HCT116 (cell line): ENCODE measurements around the gene IL31RA. TPM values are rescaled to one million over a fixed set of nuclear protein-coding genes. Genes with fewer than 3 reads are reported as not detected.

Experiments
- ATAC-seq: fragments of 200-7000 bp; cut with Tn5 transposase; 2 replicates; pipeline ENCODE4 v1.9.1; 2020; ENCODE audit warnings: mild to moderate bottlenecking, moderate library complexity
- BruUV-seq: library from RNA; stranded (reverse); fragments of 400-500 nt; replicated peaks from 2 replicates; lab custom pipeline; 2021; lab: Mats Ljungman, UMichigan
- CTCF ChIA-PET: fragments of 300-600 bp; sonication (Branson Sonifier 250); formaldehyde crosslinking; loops from one replicate; lab custom pipeline; 2021; ENCODE audit warnings: antibody characterized with exemption; lab: Charles Lee
- POLR2A ChIA-PET: fragments of 300-600, 350-600 bp; sonication (Branson Sonifier 250); formaldehyde crosslinking; loops from one replicate; lab custom pipeline; 2021; ENCODE audit warnings: antibody characterized with exemption; lab: Charles Lee
- RAD21 ChIA-PET, 2 experiments: fragments of 300-600 bp; sonication (Branson Sonifier 250); formaldehyde crosslinking; loops; one replicate each; lab custom pipeline; 2023; ENCODE audit warnings: low total read pairs in 2 of 2; ENCODE audit not compliant: uncharacterized antibody in 2 of 2, unreplicated experiment in 2 of 2, low non-redundant PET in 1 of 2; lab: Charles Lee
- DNase-seq: peaks from one replicate; pipeline ENCODE4 v3.0.0-alpha.2; 2010; ENCODE audit warnings: low read depth, low spot score
- H2AFZ ChIP-seq: fragments of 200-600 bp; shearing (Covaris generic), sonication (generic); 2 replicates; pipeline ENCODE4 v1.6.1; 2017; ENCODE audit warnings: low read depth, mixed run types, mixed read lengths, antibody characterized with exemption, low read length; ENCODE audit not compliant: poor library complexity, severe bottlenecking
- H3K27ac ChIP-seq: 2 replicates; pipeline ENCODE4 v1.5.1; 2012; ENCODE audit warnings: low read depth, low read length
- H3K27me3 ChIP-seq: fragments of 200-600 bp; sonication (generic); 2 replicates; pipeline ENCODE4 v1.6.1; 2016; ENCODE audit warnings: mixed run types, low read length, mixed read lengths; ENCODE audit not compliant: insufficient read depth
- H3K36me3 ChIP-seq, 2 experiments: fragments of 200-500 bp in 1 of 2; fragments of 200-600 bp in 1 of 2; sonication (Bioruptor generic) in 1 of 2; sonication (generic) in 1 of 2; 2 replicates each; pipeline versions ENCODE4 v1.5.1 to v1.6.1; 2014 to 2016; ENCODE audit warnings: low read length in 2 of 2, inconsistent platforms in 1 of 2, mixed read lengths in 1 of 2, mixed run types in 1 of 2; ENCODE audit not compliant: insufficient read depth in 2 of 2, control insufficient read depth in 1 of 2
- H3K4me1 ChIP-seq, 2 experiments: fragments of 200-600 bp in 1 of 2; sonication (generic) in 1 of 2; 2 replicates each; pipeline versions ENCODE4 v1.5.1 to v1.6.1; 2012 to 2017; ENCODE audit warnings: low read length in 2 of 2, inconsistent platforms in 1 of 2, mild to moderate bottlenecking in 1 of 2, mixed read lengths in 1 of 2, mixed run types in 1 of 2, moderate library complexity in 1 of 2; ENCODE audit not compliant: insufficient read depth in 2 of 2, control insufficient read depth in 1 of 2
- H3K4me2 ChIP-seq: fragments of 200-600 bp; sonication (generic); 2 replicates; pipeline ENCODE4 v1.6.1; 2017; ENCODE audit warnings: mixed run types, low read length, mixed read lengths
- H3K4me3 ChIP-seq, 2 experiments: fragments of 200-600 bp in 1 of 2; sonication (generic) in 1 of 2; replicated peaks in 1 of 2; 2 replicates each; pipeline ENCODE4 v1.5.1; 2011 to 2016; ENCODE audit warnings: low read length in 2 of 2, control low read depth in 1 of 2, low read depth in 1 of 2, mild to moderate bottlenecking in 1 of 2, mixed read lengths in 1 of 2, mixed run types in 1 of 2
- H3K79me2 ChIP-seq: fragments of 200-600 bp; sonication (generic); 2 replicates; pipeline ENCODE4 v1.6.1; 2017; ENCODE audit warnings: mild to moderate bottlenecking, mixed run types, low read length, moderate library complexity, mixed read lengths; ENCODE audit not compliant: insufficient read depth
- H3K9ac ChIP-seq: fragments of 200-600 bp; sonication (generic); 2 replicates; pipeline ENCODE4 v1.6.1; 2016; ENCODE audit warnings: low read length, mixed read lengths
- H3K9me2 ChIP-seq: fragments of 200-600 bp; sonication (generic), shearing (Covaris generic); 2 replicates; pipeline ENCODE4 v1.6.1; 2017; ENCODE audit warnings: mixed run types, mild to moderate bottlenecking, moderate library complexity; ENCODE audit not compliant: insufficient read depth
- H3K9me3 ChIP-seq, 2 experiments: fragments of 200-500 bp in 1 of 2; fragments of 200-600 bp in 1 of 2; sonication (Bioruptor generic) in 1 of 2; sonication (generic) in 1 of 2; 2 replicates each; pipeline ENCODE4 v1.6.1; 2014 to 2017; ENCODE audit warnings: low read length in 2 of 2, mixed read lengths in 2 of 2, inconsistent platforms in 1 of 2, low read depth in 1 of 2, mild to moderate bottlenecking in 1 of 2, mixed run types in 1 of 2, moderate library complexity in 1 of 2; ENCODE audit not compliant: control insufficient read depth in 1 of 2, insufficient read depth in 1 of 2
- H4K20me1 ChIP-seq: fragments of 200-600 bp; sonication (generic), shearing (Covaris generic); 2 replicates; pipeline ENCODE4 v1.6.1; 2017; ENCODE audit warnings: mixed run types, mild to moderate bottlenecking, moderate library complexity; ENCODE audit not compliant: insufficient read depth
- EGR1 ChIP-seq: IDR thresholded peaks from 2 replicates; pipeline ENCODE4 v1.6.1; 2012; ENCODE audit warnings: low read depth
- ELF1 ChIP-seq: IDR thresholded peaks from 2 replicates; pipeline ENCODE4 v1.6.1; 2012; ENCODE audit warnings: low read depth, borderline replicate concordance
- EZH2phosphoT487 ChIP-seq: fragments of 200-600 bp; IDR thresholded peaks from 2 replicates; pipeline ENCODE4 v1.6.1; 2018; ENCODE audit warnings: antibody characterized with exemption, borderline replicate concordance
- FOSL1 ChIP-seq: IDR thresholded peaks from 2 replicates; pipeline ENCODE4 v1.6.1; 2012; ENCODE audit warnings: low read depth
- POLR2AphosphoS5 ChIP-seq: IDR thresholded peaks from 2 replicates; pipeline ENCODE4 v1.6.1; 2011; ENCODE audit warnings: mild to moderate bottlenecking, low read depth, low read length, moderate library complexity
- SP1 ChIP-seq: IDR thresholded peaks from 2 replicates; pipeline ENCODE4 v1.6.1; 2012; ENCODE audit warnings: low read depth
- SRF ChIP-seq: IDR thresholded peaks from 2 replicates; pipeline ENCODE4 v1.6.1; 2012; ENCODE audit warnings: low read depth
- TCF7L2 ChIP-seq: IDR thresholded peaks from 2 replicates; pipeline ENCODE4 v1.7.0; 2011; ENCODE audit warnings: borderline replicate concordance, inconsistent platforms; ENCODE audit not compliant: insufficient read depth, insufficient read length; ENCODE audit errors: extremely low read depth
- YY1 ChIP-seq: IDR thresholded peaks from 2 replicates; pipeline ENCODE4 v1.6.1; 2011; ENCODE audit warnings: low read length, low read depth, moderate library complexity, mild to moderate bottlenecking; ENCODE audit not compliant: insufficient replicate concordance; ENCODE audit errors: extremely low read depth
- ZFX ChIP-seq: fragments of 450-650 bp; IDR thresholded peaks from 2 replicates; pipeline ENCODE4 v1.6.1; 2017
- ZNF274 ChIP-seq: fragments of 200-500 bp; sonication (Bioruptor generic); IDR thresholded peaks from 2 replicates; pipeline ENCODE4 v1.6.1; 2014; ENCODE audit warnings: mild to moderate bottlenecking, low read depth, low read length, inconsistent platforms
- intact Hi-C: fragments of 100-400 bp; cut with micrococcal nuclease; formaldehyde crosslinking; loops from 2 replicates; pipeline ENCODE4 v1.10.0; 2022
- total RNA-seq: library from RNA; stranded (reverse); gene quantifications from one replicate; pipeline ENCODE4 v1.2.1, GENCODE V29; 2021; ENCODE audit not compliant: unreplicated experiment
- TF ChIP-seq, protein P1 (sequence below): IDR thresholded peaks from 2 replicates; pipeline ENCODE4 v1.6.1; 2012
- TF ChIP-seq, protein P2 (sequence below): IDR thresholded peaks from 2 replicates; pipeline ENCODE4 v1.6.1; 2012

IL31RA gene
- total RNA-seq, 1 experiment from 2014 or later: 0.59 TPM

DNA sequence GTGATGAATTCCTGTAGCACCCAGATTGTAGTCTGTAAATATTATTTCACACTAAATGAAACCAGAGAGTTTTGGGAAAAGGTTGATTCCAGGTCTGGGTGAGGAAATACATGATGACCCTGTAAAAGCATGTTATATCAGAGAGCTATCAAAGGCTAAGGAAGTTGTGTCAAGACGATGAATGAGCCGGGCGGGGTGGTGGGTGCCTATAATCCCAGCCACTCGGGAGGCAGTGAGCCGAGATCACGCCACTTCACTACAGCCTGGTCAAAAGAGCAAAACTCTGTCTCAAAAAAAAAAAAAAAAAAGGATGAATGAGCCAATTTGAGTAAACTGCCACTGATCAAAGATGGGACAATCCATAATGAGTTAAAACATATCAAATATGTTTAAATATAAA lies 114.4 kb downstream of the IL31RA start:
- POLR2A ChIA-PET: no interaction called here
- TF ChIP-seq, protein P1, sequence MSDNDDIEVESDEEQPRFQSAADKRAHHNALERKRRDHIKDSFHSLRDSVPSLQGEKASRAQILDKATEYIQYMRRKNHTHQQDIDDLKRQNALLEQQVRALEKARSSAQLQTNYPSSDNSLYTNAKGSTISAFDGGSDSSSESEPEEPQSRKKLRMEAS: no peak
- TF ChIP-seq, protein P2, sequence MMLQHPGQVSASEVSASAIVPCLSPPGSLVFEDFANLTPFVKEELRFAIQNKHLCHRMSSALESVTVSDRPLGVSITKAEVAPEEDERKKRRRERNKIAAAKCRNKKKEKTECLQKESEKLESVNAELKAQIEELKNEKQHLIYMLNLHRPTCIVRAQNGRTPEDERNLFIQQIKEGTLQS: no peak
- no peak for TF ChIP-seq ELF1
- no peak for TF ChIP-seq FOSL1
- TF ChIP-seq SRF: no peak
- no peak for TF ChIP-seq EZH2phosphoT487
- TF ChIP-seq, all 23 proteins: peak for 0
- RAD21 ChIA-PET: no interaction called here
- intact Hi-C loops: no loop called here
- Histone ChIP-seq H3K27me3 (no peaks in the 10 kb centered on the region), H3K4me2 (no peak overlapping the region), H3K36me3 (no peaks in the 10 kb centered on the region), H3K9ac (no peak overlapping the region), H3K27ac (no peak overlapping the region), H2AFZ (no peak overlapping the region), H3K9me3 (no peaks in the 10 kb centered on the region), H4K20me1 (no peaks in the 10 kb centered on the region), H3K9me2 (no peaks in the 10 kb centered on the region), H3K4me1 (no peaks in the 10 kb centered on the region), H3K4me3 (no peak overlapping the region), H3K79me2 (no peaks in the 10 kb centered on the region)
- DNase-seq (no peak), ATAC-seq (no peak)
- no TSS peak for BruUV-seq
- CTCF ChIA-PET: no interaction called here

DNA sequence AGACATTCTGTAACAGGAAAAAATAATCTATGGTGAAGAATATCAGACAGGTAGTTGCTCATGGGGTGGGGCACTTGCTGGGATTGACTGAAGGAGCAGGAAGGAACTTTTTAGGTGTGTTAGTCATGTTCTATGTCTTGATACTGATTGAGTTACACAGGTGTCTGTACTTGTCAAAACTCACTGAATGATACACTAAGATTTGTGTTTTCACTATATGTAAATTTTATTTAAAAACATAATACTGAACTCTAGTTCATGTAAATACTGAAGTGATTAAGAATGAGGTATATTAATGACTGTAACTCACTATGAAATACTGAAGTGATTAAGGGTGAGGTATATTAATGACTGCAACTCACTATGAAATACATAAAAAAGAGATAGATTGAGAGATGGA lies 115.1 kb downstream of the IL31RA start:
- Histone ChIP-seq H3K9me2 (no peaks in the 10 kb centered on the region), H3K9ac (no peak overlapping the region), H3K4me1 (no peaks in the 10 kb centered on the region), H2AFZ (no peak overlapping the region), H3K27ac (no peak overlapping the region), H3K4me3 (no peak overlapping the region), H4K20me1 (no peaks in the 10 kb centered on the region), H3K27me3 (no peaks in the 10 kb centered on the region), H3K79me2 (no peaks in the 10 kb centered on the region), H3K9me3 (no peaks in the 10 kb centered on the region), H3K36me3 (no peaks in the 10 kb centered on the region), H3K4me2 (no peak overlapping the region)
- TF ChIP-seq SP1 (no peak), ELF1 (no peak), SRF (no peak), YY1 (no peak), ZFX (no peak), EGR1 (no peak), TCF7L2 (no peak), ZNF274 (no peak), EZH2phosphoT487 (no peak), POLR2AphosphoS5 (no peak)
- TF ChIP-seq, protein P2: no peak
- RAD21 ChIA-PET: no interaction called here
- BruUV-seq: no TSS peak
- intact Hi-C loops: no loop called here
- CTCF ChIA-PET: no interaction called here
- POLR2A ChIA-PET: no interaction called here
- ATAC-seq (no peak), DNase-seq (no peak)
